ENCODE results near the gene CD300H. TPM values are rescaled to one million over a fixed set of nuclear protein-coding genes. Genes with fewer than 3 reads are reported as not detected.

The CD300H gene
- total and polyA plus RNA-seq, 4 experiments from 2014 or later: not detected

- Histone ChIP-seq H3K27me3 (ENCODE audit: insufficient read depth, low read length) (no peaks in the 10 kb centered on the region), H3K4me3 (ENCODE audit: low read length in 2 of 2) (no peak overlapping the region), H3K9me3 (ENCODE audit: control insufficient read depth in 1 of 2, low read length in 2 of 2) (no peaks in the 10 kb centered on the region), H3K36me3 (ENCODE audit: insufficient read depth, low read length) (no peaks in the 10 kb centered on the region), H3K4me1 (ENCODE audit: insufficient read depth, low read length) (no peaks in the 10 kb centered on the region), H3K27ac (ENCODE audit: low read depth, low read length) (no peak overlapping the region)
- no peaks in the 10 kb centered on the region for H3K9me3 Mint-ChIP-seq
- no peaks in the 10 kb centered on the region for H3K36me3 Mint-ChIP-seq
- peaks cover 5 to 10% (median 7%) of the 10 kb centered on the region in 4 donors for H3K4me1 Mint-ChIP-seq
- CTCF ChIA-PET (ENCODE audit: partially characterized antibody): no interaction called here
- intact Hi-C loops (cut with micrococcal nuclease): no loop called here
- no peak for DNase-seq
- H3K4me3 Mint-ChIP-seq: no peak overlapping the region
- no peak overlapping the region for H3K27ac Mint-ChIP-seq
- H3K27me3 Mint-ChIP-seq: peaks cover 18 to 39% of the 10 kb centered on the region in 2 donors
- POLR2A ChIA-PET (ENCODE audit: partially characterized antibody): no interaction called here
Measured at GRCh38 chr17:74599023-74599399, 31.7 kb upstream of the CD300H start.

DNA sequence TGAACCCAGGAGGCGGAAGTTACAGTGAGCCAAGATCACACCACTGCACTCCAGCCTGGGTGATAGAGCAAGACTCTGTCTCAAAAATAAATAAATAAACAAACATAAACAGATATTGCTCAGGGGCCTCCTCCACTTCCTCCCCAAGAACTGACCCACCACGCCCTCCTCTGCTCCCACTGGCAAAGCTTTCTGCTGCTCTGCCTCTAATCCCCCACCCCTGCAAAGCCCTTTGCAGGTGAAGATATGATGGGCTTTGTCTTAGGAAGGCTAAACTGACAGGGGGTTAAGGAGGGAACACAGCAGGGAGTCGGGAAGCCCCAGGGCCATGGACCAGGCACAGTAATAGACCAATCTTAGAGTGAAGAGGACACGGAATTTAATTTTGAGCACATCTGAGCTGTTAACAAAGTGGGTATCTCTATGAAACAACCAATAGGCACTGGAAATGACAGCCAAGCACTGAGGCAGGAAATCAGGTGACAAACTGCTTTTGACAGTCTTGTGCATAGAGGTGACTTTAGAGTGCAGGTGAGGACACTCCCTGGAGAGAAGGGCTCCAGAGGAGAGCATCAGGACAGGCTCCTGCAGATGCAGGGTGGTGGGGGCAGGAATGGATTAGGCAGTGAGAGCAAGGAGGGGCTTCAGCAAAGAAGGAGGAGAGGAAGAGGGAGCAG lies 31.2 kb upstream of the CD300H start:
- no peak for DNase-seq
- H3K9me3 ChIP-seq (ENCODE audit: control insufficient read depth in 1 of 2, low read length in 2 of 2): no peaks in the 10 kb centered on the region
- Mint-ChIP-seq H3K27me3 (peaks cover 21 to 39% of the 10 kb centered on the region in 2 donors), H3K9me3 (no peaks in the 10 kb centered on the region), H3K4me1 (peaks cover 5 to 10% (median 7%) of the 10 kb centered on the region in 4 donors), H3K27ac (no peak overlapping the region), H3K36me3 (no peaks in the 10 kb centered on the region), H3K4me3 (no peak overlapping the region)
- H3K27ac ChIP-seq (ENCODE audit: low read depth, low read length): no peak overlapping the region
- no peaks in the 10 kb centered on the region for H3K27me3 ChIP-seq (ENCODE audit: insufficient read depth, low read length)
- no peaks in the 10 kb centered on the region for H3K36me3 ChIP-seq (ENCODE audit: insufficient read depth, low read length)
- POLR2A ChIA-PET (ENCODE audit: partially characterized antibody): no interaction called here
- no peaks in the 10 kb centered on the region for H3K4me1 ChIP-seq (ENCODE audit: insufficient read depth, low read length)
- no peak overlapping the region for H3K4me3 ChIP-seq (ENCODE audit: low read length in 2 of 2)
- CTCF ChIA-PET (ENCODE audit: partially characterized antibody): no interaction called here
- intact Hi-C loops (cut with micrococcal nuclease): no loop called here

- no peaks in the 10 kb centered on the region for H3K36me3 ChIP-seq (ENCODE audit: insufficient read depth, low read length)
- DNase-seq: no peak
- Mint-ChIP-seq H3K4me1 (peaks cover 5 to 9% (median 6%) of the 10 kb centered on the region in 4 donors), H3K27ac (no peak overlapping the region), H3K27me3 (peaks cover 27 to 37% of the 10 kb centered on the region in 2 donors), H3K4me3 (no peak overlapping the region), H3K36me3 (no peaks in the 10 kb centered on the region), H3K9me3 (no peaks in the 10 kb centered on the region)
- POLR2A ChIA-PET (ENCODE audit: partially characterized antibody): no interaction called here
- no peak overlapping the region for H3K27ac ChIP-seq (ENCODE audit: low read depth, low read length)
- no peak overlapping the region for H3K4me3 ChIP-seq (ENCODE audit: low read length in 2 of 2)
- no peaks in the 10 kb centered on the region for H3K4me1 ChIP-seq (ENCODE audit: insufficient read depth, low read length)
- H3K9me3 ChIP-seq (ENCODE audit: control insufficient read depth in 1 of 2, low read length in 2 of 2): no peaks in the 10 kb centered on the region
- no peaks in the 10 kb centered on the region for H3K27me3 ChIP-seq (ENCODE audit: insufficient read depth, low read length)
- CTCF ChIA-PET (ENCODE audit: partially characterized antibody): interaction anchor here (1.4 kb wide), 1 partner anchor 229 kb away, joined by 3 read pairs; no protein-coding TSS in a partner anchor
- intact Hi-C loops (cut with micrococcal nuclease): no loop called here
Measured at GRCh38 chr17:74597069-74597790, 29.9 kb upstream of the CD300H start.

DNA sequence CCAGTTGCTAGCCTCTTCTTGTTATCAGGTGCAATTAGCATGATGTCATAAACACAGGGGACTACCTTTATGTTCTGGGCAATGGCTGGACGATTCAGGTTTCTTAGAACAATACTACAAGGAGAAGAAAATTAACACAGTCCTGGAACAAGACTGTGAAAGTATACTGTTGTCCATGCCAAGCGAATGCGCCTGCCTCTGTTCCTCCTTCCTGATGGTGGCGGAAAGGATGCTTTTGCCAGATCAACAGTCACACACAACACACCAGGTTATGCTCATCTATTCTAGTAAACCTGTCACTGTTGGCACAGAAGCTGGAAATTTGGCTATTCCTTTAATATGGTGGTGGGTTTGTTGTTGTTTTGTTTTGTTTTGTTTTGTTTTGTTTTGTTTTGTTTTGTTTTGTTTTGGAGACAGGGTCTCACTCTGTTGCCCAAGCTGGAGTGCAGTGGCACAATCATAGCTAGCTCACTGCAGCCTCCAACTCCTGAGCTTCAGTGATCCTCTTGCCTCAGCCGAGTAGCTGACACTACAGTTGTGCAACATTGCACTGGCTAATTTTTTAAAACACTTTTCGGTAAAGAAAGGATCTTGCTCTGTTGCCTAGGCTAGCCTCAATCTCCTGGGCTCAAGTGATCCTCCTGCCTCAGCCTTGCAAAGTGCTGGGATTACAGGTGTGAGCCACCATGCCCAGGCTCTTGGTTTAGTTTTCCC lies 27.9 kb upstream of the CD300H start:
- H3K9me3 ChIP-seq (ENCODE audit: control insufficient read depth in 1 of 2, low read length in 2 of 2): no peaks in the 10 kb centered on the region
- no peaks in the 10 kb centered on the region for H3K36me3 Mint-ChIP-seq
- no peaks in the 10 kb centered on the region for H3K27me3 ChIP-seq (ENCODE audit: insufficient read depth, low read length)
- H3K4me3 Mint-ChIP-seq: no peak overlapping the region
- H3K9me3 Mint-ChIP-seq: peaks cover 0 to 4% (median 0%) of the 10 kb centered on the region in 8 donors
- peaks cover 23 to 36% of the 10 kb centered on the region in 2 donors for H3K27me3 Mint-ChIP-seq
- no peak overlapping the region for H3K27ac Mint-ChIP-seq
- H3K4me1 Mint-ChIP-seq: peaks cover 5 to 12% (median 9%) of the 10 kb centered on the region in 4 donors
- H3K36me3 ChIP-seq (ENCODE audit: insufficient read depth, low read length): no peaks in the 10 kb centered on the region
- no peak overlapping the region for H3K4me3 ChIP-seq (ENCODE audit: low read length in 2 of 2)
- H3K27ac ChIP-seq (ENCODE audit: low read depth, low read length): no peak overlapping the region
- no peaks in the 10 kb centered on the region for H3K4me1 ChIP-seq (ENCODE audit: insufficient read depth, low read length)
- DNase-seq: no peak
- intact Hi-C loops (cut with micrococcal nuclease): no loop called here
- ChIA-PET POLR2A (ENCODE audit: partially characterized antibody) (no interaction called here), CTCF (ENCODE audit: partially characterized antibody) (no interaction called here)

DNA sequence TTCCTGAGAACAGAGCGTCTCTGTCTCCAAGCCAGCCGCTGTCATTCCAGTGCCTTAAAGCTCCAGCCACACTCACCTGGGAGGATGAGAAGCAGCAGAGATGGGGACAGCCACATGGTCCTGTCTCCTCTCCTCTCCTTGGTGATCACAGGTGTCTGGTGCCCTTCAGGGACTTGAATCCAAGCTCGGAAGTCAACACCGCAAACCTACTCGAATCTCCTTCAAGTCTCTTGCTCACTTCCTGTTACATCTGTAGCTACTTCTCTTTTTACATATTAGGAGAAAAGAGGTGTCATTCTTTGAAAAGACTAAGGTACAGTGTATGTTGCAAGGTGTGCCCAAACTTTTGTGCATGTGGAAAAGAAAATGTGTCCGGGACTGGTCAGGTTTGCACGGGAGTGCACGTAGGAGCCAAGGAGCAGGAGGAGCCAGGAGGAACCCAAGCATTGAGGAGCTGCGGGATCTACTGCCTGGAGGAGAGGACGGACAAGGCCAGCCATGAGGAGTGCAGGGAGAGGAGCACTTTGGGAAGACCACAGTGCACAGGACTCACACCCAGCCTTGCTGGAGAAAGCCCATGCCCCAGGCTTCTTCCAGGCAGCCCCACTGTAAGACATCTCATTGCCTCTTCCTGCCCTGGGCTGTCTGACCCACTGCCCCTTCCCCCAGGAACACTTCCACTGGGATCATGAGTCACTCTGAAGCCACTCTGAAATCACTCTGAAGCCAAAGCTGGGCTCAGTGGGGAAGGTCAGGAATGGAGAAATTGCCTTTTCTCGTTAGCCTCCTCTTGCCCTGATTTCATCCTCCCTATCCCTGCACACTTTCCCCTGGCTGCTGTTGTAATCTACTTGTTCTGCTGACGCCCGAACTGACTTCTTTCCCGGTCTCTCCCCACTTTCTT lies 25.0 kb upstream of the CD300H start, which contains the start of gene CD300LD:
Gene CD300LD (minus strand): TSS at position 197 of the 904 bp plus-strand sequence. CDS start 81 bp downstream, at position 116.
- no peaks in the 10 kb centered on the region for H3K36me3 Mint-ChIP-seq
- H3K4me1 Mint-ChIP-seq: peaks cover 0 to 7% (median 5%) of the 10 kb centered on the region in 4 donors
- H3K27ac Mint-ChIP-seq: no peak within 1 kb of the TSS
- Histone ChIP-seq H3K36me3 (ENCODE audit: insufficient read depth, low read length) (no peaks in the 10 kb centered on the region), H3K4me3 (ENCODE audit: low read length in 2 of 2) (no peak within 1 kb of the TSS), H3K4me1 (ENCODE audit: insufficient read depth, low read length) (no peaks in the 10 kb centered on the region), H3K27ac (ENCODE audit: low read depth, low read length) (no peak within 1 kb of the TSS), H3K9me3 (ENCODE audit: control insufficient read depth in 1 of 2, low read length in 2 of 2) (no peaks in the 10 kb centered on the region), H3K27me3 (ENCODE audit: insufficient read depth, low read length) (no peaks in the 10 kb centered on the region)
- peaks cover 16 to 39% of the 10 kb centered on the region in 2 donors for H3K27me3 Mint-ChIP-seq
- peaks cover 0 to 6% (median 0%) of the 10 kb centered on the region in 8 donors for H3K9me3 Mint-ChIP-seq
- no peak for DNase-seq
- intact Hi-C loops (cut with micrococcal nuclease): no loop called here
- CTCF ChIA-PET (ENCODE audit: partially characterized antibody): interaction anchor here (0.9 kb wide), 1 partner anchor 224 kb away, joined by 3 read pairs; no protein-coding TSS in a partner anchor
- H3K4me3 Mint-ChIP-seq: peak within 1 kb of the TSS in 2 of 8 donors; percentile 17 to 51
- POLR2A ChIA-PET (ENCODE audit: partially characterized antibody): interaction anchor here (0.6 kb wide), 1 partner anchor 34 kb away, joined by 3 read pairs; no protein-coding TSS in a partner anchor

DNA sequence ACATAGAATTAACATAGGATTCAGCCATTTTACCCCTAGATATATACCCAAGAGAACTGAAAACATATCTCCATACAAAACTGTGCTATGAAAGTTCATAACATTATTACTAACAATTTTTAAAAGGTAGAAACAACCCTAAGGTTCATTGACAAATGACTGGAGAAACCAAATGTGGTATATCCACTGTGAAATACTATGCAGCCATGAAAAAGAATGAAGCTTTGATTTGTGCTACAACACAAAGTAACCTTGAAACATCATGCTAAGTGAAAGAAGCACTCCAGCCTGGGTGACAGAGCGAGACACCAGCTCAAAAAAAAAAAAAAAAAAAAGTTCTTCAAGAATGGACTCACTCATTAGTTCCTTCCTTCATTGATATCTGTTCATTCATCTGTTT lies 24.2 kb upstream of the CD300H start:
- no peaks in the 10 kb centered on the region for H3K9me3 ChIP-seq (ENCODE audit: control insufficient read depth in 1 of 2, low read length in 2 of 2)
- H3K4me1 Mint-ChIP-seq: peaks cover 0 to 7% (median 5%) of the 10 kb centered on the region in 4 donors
- ChIA-PET CTCF (ENCODE audit: partially characterized antibody) (interaction anchor here (0.9 kb wide), 1 partner anchor 224 kb away, joined by 3 read pairs; no protein-coding TSS in a partner anchor), POLR2A (ENCODE audit: partially characterized antibody) (no interaction called here)
- intact Hi-C loops (cut with micrococcal nuclease): no loop called here
- DNase-seq: no peak
- no peak overlapping the region for H3K27ac ChIP-seq (ENCODE audit: low read depth, low read length)
- no peaks in the 10 kb centered on the region for H3K36me3 ChIP-seq (ENCODE audit: insufficient read depth, low read length)
- no peak overlapping the region for H3K27ac Mint-ChIP-seq
- H3K27me3 ChIP-seq (ENCODE audit: insufficient read depth, low read length): no peaks in the 10 kb centered on the region
- H3K4me1 ChIP-seq (ENCODE audit: insufficient read depth, low read length): no peaks in the 10 kb centered on the region
- peaks cover 12 to 36% of the 10 kb centered on the region in 2 donors for H3K27me3 Mint-ChIP-seq
- H3K9me3 Mint-ChIP-seq: peaks cover 0 to 6% (median 0%) of the 10 kb centered on the region in 8 donors
- H3K4me3 Mint-ChIP-seq: no peak overlapping the region
- no peak overlapping the region for H3K4me3 ChIP-seq (ENCODE audit: low read length in 2 of 2)
- H3K36me3 Mint-ChIP-seq: no peaks in the 10 kb centered on the region

Measured in CD4-positive, alpha-beta memory T cell (primary cell).